ENCODE data around the gene ASTL.
A peak's percentile ranks its signal among the peaks of the same experiment; 100 is the strongest.

Gene ASTL

GRCh38 chr2:96110621-96111256 lies 27.6 kb downstream of the ASTL start:
- POLR2A ChIA-PET, result no interaction called here
- H3K36me3 ChIP-seq (ENCODE audit: control insufficient read depth in 2 of 2, insufficient read depth in 1 of 2, low read length in 2 of 2), result no peaks in the 10 kb centered on the region
- CTCF ChIA-PET, result interaction anchor here (0.6 to 1.3 kb wide), 6 partner anchors 8 to 817 kb away, joined by 3 to 6 read pairs (median 5); no protein-coding TSS in a partner anchor
- TF ChIP-seq ZNF596 (tag by site-specific recombination; IDR thresholded peaks at IDR 0.05) (no peak), ZNF138 (tag by site-specific recombination; IDR thresholded peaks at IDR 0.05; ENCODE audit: borderline replicate concordance) (no peak), ZNF843 (tag by site-specific recombination; IDR thresholded peaks at IDR 0.05) (no peak)
- H3K4me3 ChIP-seq (ENCODE audit: low read depth, low read length), result no peak overlapping the region
- H3K9me3 ChIP-seq (ENCODE audit: control insufficient read depth, insufficient read depth, low read depth, low read length), result no peaks in the 10 kb centered on the region
- H3K27ac ChIP-seq (ENCODE audit: extremely low read depth, low read depth, low read length), result no peak overlapping the region
- H3K4me1 ChIP-seq (ENCODE audit: control insufficient read depth, insufficient read depth, low read length), result no peaks in the 10 kb centered on the region

GRCh38 chr2:96109931-96110511 lies 28.3 kb downstream of the ASTL start:
- Histone ChIP-seq H3K4me3 (ENCODE audit: low read depth, low read length) (no peak overlapping the region), H3K4me1 (ENCODE audit: control insufficient read depth, insufficient read depth, low read length) (no peaks in the 10 kb centered on the region), H3K36me3 (ENCODE audit: control insufficient read depth in 2 of 2, insufficient read depth in 1 of 2, low read length in 2 of 2) (no peaks in the 10 kb centered on the region), H3K9me3 (ENCODE audit: control insufficient read depth, insufficient read depth, low read depth, low read length) (no peaks in the 10 kb centered on the region), H3K27ac (ENCODE audit: extremely low read depth, low read depth, low read length) (no peak overlapping the region)
- peak; percentile 40; the same call in 1 of the 2 replicates for TF ChIP-seq SCRT2 (tag by site-specific recombination; IDR thresholded peaks at IDR 0.05)
- TF ChIP-seq ZNF548 (tag by site-specific recombination; IDR thresholded peaks at IDR 0.05), result no peak
- POLR2A ChIA-PET, result no interaction called here
- CTCF ChIA-PET, result interaction anchor here (0.8 to 1.2 kb wide), 2 partner anchors 9 to 117 kb away, joined by 4 to 6 read pairs; no protein-coding TSS in a partner anchor

- ChIA-PET POLR2A (no interaction called here), CTCF (interaction anchor here (1.1 kb wide), 1 partner anchor 87 kb away, joined by 6 read pairs; no protein-coding TSS in a partner anchor)
- H3K36me3 ChIP-seq (ENCODE audit: control insufficient read depth in 2 of 2, insufficient read depth in 1 of 2, low read length in 2 of 2), result no peaks in the 10 kb centered on the region
- TF ChIP-seq ZNF266 (tag by site-specific recombination; IDR thresholded peaks at IDR 0.05; ENCODE audit: low read depth) (no peak), ZNF16 (tag by site-specific recombination; IDR thresholded peaks at IDR 0.05; ENCODE audit: low read depth) (no peak), ZNF18 (tag by site-specific recombination; IDR thresholded peaks at IDR 0.05) (no peak), ZNF549 (tag by site-specific recombination; IDR thresholded peaks at IDR 0.05) (no peak), YY1 (tag by site-specific recombination; IDR thresholded peaks at IDR 0.05) (no peak), ZNF221 (tag by site-specific recombination; IDR thresholded peaks at IDR 0.05; ENCODE audit: borderline replicate concordance) (no peak), PRDM10 (tag by site-specific recombination; IDR thresholded peaks at IDR 0.05) (no peak), ZNF585B (tag by site-specific recombination; IDR thresholded peaks at IDR 0.05) (no peak), ZNF23 (tag by site-specific recombination; IDR thresholded peaks at IDR 0.05; ENCODE audit: borderline replicate concordance) (no peak), CTCF (tag by site-specific recombination; IDR thresholded peaks at IDR 0.05) (no peak), ZNF677 (tag by site-specific recombination; IDR thresholded peaks at IDR 0.05) (no peak), ZNF2 (tag by site-specific recombination; IDR thresholded peaks at IDR 0.05) (no peak), ZNF248 (tag by site-specific recombination; IDR thresholded peaks at IDR 0.05) (no peak), KLF9 (tag by site-specific recombination; IDR thresholded peaks at IDR 0.05; ENCODE audit: low read depth) (no peak), IKZF3 (tag by site-specific recombination; IDR thresholded peaks at IDR 0.05) (no peak), ZNF623 (tag by site-specific recombination; IDR thresholded peaks at IDR 0.05) (no peak)
- H3K4me3 ChIP-seq (ENCODE audit: low read depth, low read length), result no peak overlapping the region
- H3K4me1 ChIP-seq (ENCODE audit: control insufficient read depth, insufficient read depth, low read length), result no peaks in the 10 kb centered on the region
- H3K27ac ChIP-seq (ENCODE audit: extremely low read depth, low read depth, low read length), result no peak overlapping the region
- H3K9me3 ChIP-seq (ENCODE audit: control insufficient read depth, insufficient read depth, low read depth, low read length), result no peaks in the 10 kb centered on the region
Measured at GRCh38 chr2:96109361-96109680, 29.0 kb downstream of the ASTL start.

Measured in HEK293 (cell line).